Measurements from ENCODE around the gene KRT16. TPM values are rescaled to one million over a fixed set of nuclear protein-coding genes. Genes with fewer than 3 reads are reported as not detected.
A peak's percentile ranks its signal among the peaks of the same experiment; 100 is the strongest.

The KRT16 gene
- polyA plus RNA-seq, 1 donor (not counting 4 experiments of a cell fraction or from before 2014, with no cell fraction given): 1,851 TPM

- FAIRE-seq (no peak), DNase-seq (ENCODE audit: low read depth, low spot score) (no peak)
- no peaks in the 10 kb centered on the region for H3K27me3 ChIP-seq (ENCODE audit: control insufficient read depth, extremely low read depth, insufficient read depth, low read length)
- H3K4me2 ChIP-seq (ENCODE audit: control insufficient read depth, extremely low read depth, insufficient read depth, low read depth, low read length): no peak overlapping the region
- no peaks in the 10 kb centered on the region for H3K9me3 ChIP-seq (ENCODE audit: control insufficient read depth, low read depth, low read length)
- no peak overlapping the region for H3K4me3 ChIP-seq (ENCODE audit: control insufficient read depth in 2 of 3, extremely low read depth in 1 of 3, insufficient read depth in 2 of 3, low read depth in 1 of 3, low read length in 3 of 3)
- H3K79me2 ChIP-seq (ENCODE audit: control insufficient read depth, insufficient read depth, low read length): peaks cover 3% of the 10 kb centered on the region
- no peaks in the 10 kb centered on the region for H3K9me1 ChIP-seq (ENCODE audit: control insufficient read depth, extremely low read depth, insufficient read depth, low read length)
- H3K36me3 ChIP-seq (ENCODE audit: control insufficient read depth in 2 of 2, extremely low read depth in 1 of 2, insufficient read depth in 2 of 2, low read length in 2 of 2): no peaks in the 10 kb centered on the region
- H3K9ac ChIP-seq (ENCODE audit: control insufficient read depth, extremely low read depth, insufficient read depth, low read length): peak overlapping the region; percentile 92
- dilution Hi-C loops (cut with MboI; ENCODE audit: extremely low pct_ligation_motif_present, low sequenced_read_pairs): no loop called here
- TF ChIP-seq EZH2 (IDR thresholded peaks at IDR 0.05; ENCODE audit: low read length) (no peak), CTCF (optimal IDR thresholded peaks at IDR 0.05 in 1 of 3, IDR thresholded peaks at IDR 0.05 in 1 of 3, conservative IDR thresholded peaks at IDR 0.05 in 1 of 3; ENCODE audit: extremely low read depth in 1 of 3, insufficient read depth in 2 of 3, low read length in 3 of 3) (no peak)
- H4K20me1 ChIP-seq (ENCODE audit: control insufficient read depth, extremely low read depth, insufficient read depth, low read length): no peaks in the 10 kb centered on the region
- no peak overlapping the region for H2AFZ ChIP-seq (ENCODE audit: control insufficient read depth, low read length)
- H3K27ac ChIP-seq (ENCODE audit: control insufficient read depth, insufficient read depth, low read length): peak overlapping the region; percentile 100
- H3K4me1 ChIP-seq (ENCODE audit: control insufficient read depth, extremely low read depth, insufficient read depth, low read length): peaks cover 81% of the 10 kb centered on the region
Observed at GRCh38 chr17:41649923-41650519, 37.5 kb upstream of the KRT16 start.

DNA sequence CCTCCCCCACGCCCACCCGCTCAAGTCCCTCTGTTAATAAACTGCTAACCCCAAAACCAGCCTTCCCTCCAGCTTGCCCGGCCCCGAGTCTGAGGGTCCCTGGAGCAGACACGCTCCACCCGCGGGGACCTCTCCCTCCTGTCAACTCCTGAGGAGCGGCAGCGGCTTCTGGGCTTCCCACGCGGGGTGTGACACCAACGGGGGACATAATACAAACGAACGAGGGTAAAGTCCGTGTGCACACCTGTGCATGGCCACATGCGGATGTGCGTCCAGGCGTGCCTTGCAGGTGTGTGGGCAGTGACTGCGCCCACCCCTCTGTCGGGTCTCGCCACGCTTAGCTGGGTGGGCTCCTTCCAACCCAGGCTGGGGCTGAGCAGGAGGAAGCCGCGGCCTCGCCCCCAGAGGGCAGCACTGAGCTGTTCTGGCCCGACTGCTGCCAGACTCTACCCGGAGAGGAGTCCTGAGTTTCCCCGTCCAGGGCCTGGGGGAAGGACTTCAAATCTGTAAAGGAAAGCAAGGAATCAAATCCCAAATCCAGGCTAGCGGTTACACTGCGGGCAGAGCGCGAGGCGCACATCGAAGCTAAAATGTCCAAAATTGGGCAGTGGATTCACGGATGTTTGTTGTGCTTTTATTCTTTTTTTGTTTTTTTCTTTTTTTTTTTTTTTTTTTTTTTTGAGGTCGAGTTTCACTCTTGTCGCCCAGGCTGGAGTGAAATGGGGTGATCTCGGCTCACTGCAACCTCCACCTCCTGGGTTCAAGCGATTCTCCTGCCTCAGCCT is 36.0 kb upstream of the KRT16 start:
- FAIRE-seq: peak; percentile 76
- TF ChIP-seq CTCF (optimal IDR thresholded peaks at IDR 0.05 in 1 of 3, IDR thresholded peaks at IDR 0.05 in 1 of 3, conservative IDR thresholded peaks at IDR 0.05 in 1 of 3; ENCODE audit: extremely low read depth in 1 of 3, insufficient read depth in 2 of 3, low read length in 3 of 3) (peak in 2 of 3 experiments; percentile 82 to 99), EZH2 (IDR thresholded peaks at IDR 0.05; ENCODE audit: low read length) (no peak)
- no peaks in the 10 kb centered on the region for H3K36me3 ChIP-seq (ENCODE audit: control insufficient read depth in 2 of 2, extremely low read depth in 1 of 2, insufficient read depth in 2 of 2, low read length in 2 of 2)
- H3K27me3 ChIP-seq (ENCODE audit: control insufficient read depth, extremely low read depth, insufficient read depth, low read length): no peaks in the 10 kb centered on the region
- dilution Hi-C loops (cut with MboI; ENCODE audit: extremely low pct_ligation_motif_present, low sequenced_read_pairs): no loop called here
- peak overlapping the region; percentile 87 for H2AFZ ChIP-seq (ENCODE audit: control insufficient read depth, low read length)
- H3K79me2 ChIP-seq (ENCODE audit: control insufficient read depth, insufficient read depth, low read length): peaks cover 3% of the 10 kb centered on the region
- peak overlapping the region; percentile 61 for H3K4me2 ChIP-seq (ENCODE audit: control insufficient read depth, extremely low read depth, insufficient read depth, low read depth, low read length)
- no peak for DNase-seq (ENCODE audit: low read depth, low spot score)
- H3K9me3 ChIP-seq (ENCODE audit: control insufficient read depth, low read depth, low read length): no peaks in the 10 kb centered on the region
- H4K20me1 ChIP-seq (ENCODE audit: control insufficient read depth, extremely low read depth, insufficient read depth, low read length): no peaks in the 10 kb centered on the region
- H3K4me1 ChIP-seq (ENCODE audit: control insufficient read depth, extremely low read depth, insufficient read depth, low read length): peaks cover 68% of the 10 kb centered on the region
- peak overlapping the region in 1 of 3 experiments; percentile 24 for H3K4me3 ChIP-seq (ENCODE audit: control insufficient read depth in 2 of 3, extremely low read depth in 1 of 3, insufficient read depth in 2 of 3, low read depth in 1 of 3, low read length in 3 of 3)
- H3K27ac ChIP-seq (ENCODE audit: control insufficient read depth, insufficient read depth, low read length): peak overlapping the region; percentile 100
- H3K9ac ChIP-seq (ENCODE audit: control insufficient read depth, extremely low read depth, insufficient read depth, low read length): peak overlapping the region; percentile 74
- H3K9me1 ChIP-seq (ENCODE audit: control insufficient read depth, extremely low read depth, insufficient read depth, low read length): no peaks in the 10 kb centered on the region
